Stimulated activated CD8-positive, alpha-beta memory T cell treated with anti-CD3 and anti-CD28 coated beads, Interleukin-4, amount 100 ng/mL, for 1 hour (primary cell): ENCODE data around the gene TAF1B.

ENCODE experiments used
- DNase-seq, 2 donors: peaks; one replicate each; pipeline ENCODE4 v3.0.0-alpha.2; 2020; ENCODE audit warnings: low read depth in 2 of 2, low spot score in 1 of 2

TAF1B gene

DNA sequence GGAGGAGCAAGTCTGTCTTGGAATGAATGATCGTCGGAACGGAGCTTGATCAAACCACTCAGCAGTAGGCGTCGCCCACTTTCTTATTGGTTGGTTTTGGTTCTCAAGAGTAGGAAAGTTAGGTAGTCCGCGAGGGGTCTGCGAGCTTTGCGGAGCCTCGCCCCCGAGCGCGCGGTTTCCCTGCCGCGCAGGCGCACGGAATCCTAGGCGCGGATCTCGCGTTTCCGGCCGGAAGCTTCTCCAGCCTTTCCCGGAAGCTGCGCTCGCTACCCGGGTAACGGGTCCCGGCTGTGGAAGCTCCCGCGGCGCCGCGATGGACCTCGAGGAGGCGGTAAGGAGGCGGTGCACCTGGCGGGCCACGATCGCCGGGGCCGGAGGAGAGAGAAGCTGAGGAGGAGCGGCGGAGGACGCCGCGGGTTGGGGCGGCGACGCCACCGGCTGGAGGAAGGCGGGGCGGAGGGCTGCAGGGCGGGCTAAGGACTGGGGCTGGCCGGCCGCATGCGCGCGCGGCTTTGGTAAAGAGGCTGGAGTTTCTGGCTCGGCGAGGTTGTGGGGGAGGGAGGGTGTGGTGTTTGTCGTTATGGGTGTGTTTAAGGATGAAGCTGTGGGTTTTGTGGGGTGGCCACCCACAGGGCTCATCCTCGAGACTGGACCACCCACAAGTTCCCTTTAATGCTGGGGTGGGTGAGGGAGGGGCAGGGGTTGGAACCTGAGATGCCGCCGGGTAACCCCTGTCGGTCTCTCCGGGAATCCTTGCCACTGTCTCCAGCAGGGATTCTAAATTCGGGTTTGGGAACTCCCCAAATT, at the start of gene TAF1B:
TAF1B (plus strand) TSS at position 246 of the 807 bp plus-strand sequence; CDS start at position 314, 68 bp downstream.
- peak; percentile 56 to 65 for DNase-seq

DNA sequence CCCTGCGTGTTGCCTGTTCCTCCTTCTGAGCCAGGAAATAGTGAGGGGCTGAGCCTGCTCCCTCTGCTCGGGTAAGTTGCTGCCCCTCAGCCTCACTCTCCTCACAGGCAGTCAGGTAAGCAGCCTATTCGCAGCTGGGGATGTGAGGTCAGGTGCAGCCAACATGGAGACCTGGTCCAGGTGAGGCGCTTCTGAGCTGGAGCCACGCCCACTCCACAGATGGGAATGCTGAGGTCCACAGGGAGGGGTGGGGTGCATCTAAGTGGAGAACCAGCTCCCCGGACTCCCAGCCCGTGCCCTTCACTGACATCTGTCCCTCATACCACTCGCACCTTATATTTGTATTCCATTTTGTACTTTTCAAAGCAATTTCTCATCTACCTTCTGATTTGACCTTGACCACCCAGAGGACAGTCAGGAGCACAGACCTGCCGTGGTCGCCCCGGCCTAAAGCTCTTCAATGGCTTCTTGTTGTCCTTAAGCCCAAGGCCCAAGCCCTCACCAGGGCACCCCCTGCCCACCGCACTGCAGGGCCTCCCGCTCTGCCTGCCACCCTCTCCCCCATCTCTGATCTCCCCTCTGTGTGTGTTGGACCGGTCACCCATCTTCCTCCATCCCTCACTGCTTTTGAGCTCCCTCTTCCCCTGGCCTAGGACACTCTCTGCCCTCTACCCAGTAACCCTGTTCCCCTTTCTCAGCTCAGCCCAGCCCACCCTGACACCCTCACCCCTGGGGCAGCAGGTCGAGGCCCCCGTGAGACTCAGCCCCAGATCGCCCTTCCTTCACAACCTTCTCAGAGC, 49.2 kb upstream of the TAF1B start:
- DNase-seq: no peak

DNA sequence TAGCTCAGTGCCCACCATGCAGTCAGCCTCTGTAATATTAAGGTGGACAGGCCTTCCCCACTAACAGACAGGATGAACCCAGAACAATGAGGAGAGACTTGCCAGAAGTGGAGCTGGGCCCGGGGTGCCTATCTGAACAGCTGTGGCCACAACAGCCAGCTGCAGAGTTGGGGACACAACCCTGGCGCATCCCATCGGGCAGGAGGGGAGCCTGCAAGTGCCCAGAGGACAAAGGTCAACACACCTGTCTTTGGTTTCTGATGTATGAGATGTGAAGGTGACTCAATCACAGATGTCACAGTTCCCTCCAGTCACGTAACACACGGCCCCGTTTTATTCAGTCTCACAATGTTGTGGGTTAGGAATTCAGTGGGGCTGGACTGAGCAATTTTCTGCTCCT, 48.2 kb upstream of the TAF1B start:
- DNase-seq: no peak

DNA sequence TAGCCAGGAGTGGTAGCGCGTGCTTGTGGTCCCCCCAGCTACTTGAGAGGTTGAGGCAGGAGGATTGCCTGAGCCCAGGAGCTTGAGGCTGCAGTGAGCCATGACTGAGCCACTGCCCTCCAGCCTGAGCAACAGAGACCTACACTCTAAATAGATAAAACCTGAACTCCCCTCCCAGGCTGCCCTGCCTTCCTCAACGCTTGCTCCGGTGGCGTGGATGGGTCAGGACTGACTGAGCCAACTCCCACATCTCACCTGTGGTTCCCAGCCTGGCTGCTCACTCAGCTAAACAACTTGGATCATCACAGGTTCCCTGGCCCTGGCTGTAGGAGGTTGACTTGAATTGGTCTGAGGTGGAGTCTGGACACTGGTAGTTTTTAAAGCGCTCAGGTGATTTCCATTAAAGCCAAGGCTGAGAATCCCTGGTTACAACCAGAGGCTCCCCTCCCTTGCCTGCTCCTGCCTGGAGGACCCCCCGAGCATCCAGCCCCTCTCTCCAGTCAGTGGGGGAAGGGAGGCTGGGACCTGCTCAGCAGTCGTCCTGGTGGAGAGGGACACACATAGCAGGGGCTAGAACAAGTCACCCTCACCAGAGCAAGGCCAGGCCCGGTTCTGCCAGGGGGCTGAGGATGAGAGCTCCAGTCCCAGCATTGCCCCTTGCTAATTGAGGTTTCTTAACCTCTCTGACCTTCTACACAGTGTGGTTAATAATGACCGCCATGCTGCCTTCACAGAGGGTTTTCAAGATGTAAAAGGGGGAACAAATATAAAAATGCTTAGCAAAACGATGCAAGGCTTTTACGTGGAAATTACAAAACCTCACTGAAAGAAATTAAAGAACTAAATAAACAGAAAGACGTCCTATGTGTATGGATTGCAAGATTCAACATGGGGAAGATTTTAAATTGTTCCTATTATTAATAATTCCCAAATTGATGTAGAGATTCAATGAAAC, 46.9 kb upstream of the TAF1B start:
- DNase-seq: no peak

DNA sequence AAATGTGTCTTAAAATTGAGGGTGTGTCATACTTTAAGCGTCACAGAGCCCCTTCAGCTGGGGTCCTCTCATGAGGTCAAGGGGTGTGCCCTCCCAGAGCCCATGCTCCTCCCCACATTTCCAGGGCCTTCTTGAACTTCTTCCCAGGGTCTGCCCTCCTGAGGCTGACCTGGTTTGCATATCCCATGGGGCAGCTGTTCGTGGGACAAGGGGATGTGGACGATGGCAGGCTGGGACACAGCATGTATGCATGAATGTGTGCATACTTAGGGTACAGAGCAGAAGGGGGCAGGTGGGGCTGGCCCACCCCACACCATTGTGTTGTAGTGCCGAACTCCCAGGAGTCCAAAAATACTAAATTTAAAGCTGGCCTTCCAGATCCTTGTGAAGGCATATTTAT, 46.2 kb upstream of the TAF1B start:
- no peak for DNase-seq

DNA sequence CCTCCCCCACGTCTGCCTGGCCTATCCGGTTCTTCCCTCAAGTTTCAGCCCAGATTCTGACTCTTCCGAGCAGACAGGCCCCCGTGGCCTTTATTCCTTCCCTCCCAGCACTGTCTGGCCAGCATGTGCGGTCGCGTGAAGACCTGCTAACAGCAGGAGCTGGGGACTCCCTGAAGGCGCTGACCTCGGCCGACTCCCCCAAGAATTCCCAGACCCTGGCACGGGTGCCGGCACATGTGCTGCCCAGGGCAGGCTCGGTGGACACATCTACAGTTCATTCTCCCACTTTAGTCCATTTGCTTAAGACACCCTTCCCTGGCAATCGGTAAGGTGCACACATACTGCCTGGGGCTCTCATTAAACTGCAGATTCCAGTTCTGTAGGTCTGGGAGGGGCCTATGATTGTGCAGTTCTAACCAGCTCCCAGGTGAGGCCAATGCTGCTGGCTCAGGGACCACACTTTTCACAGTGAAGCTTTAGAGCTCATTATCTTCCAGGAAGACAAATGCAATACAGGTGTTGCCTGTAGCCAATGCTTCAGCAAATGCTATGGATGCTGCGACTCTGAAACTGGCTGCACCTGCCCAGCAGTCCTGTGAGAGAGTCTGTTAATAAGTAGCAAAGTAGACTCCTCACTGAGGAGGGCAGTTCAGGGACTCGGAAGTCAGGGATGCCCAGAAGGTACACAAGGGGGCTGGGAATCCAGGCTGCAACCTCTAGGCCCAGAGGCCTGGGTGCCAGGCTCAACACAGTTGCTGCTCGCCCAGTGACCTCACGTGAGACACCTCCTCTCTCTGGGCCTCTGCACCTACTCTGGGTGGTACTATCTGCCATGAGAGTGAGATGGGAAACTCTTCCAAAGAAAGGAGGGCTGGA, 45.4 kb upstream of the TAF1B start:
- DNase-seq: no peak

DNA sequence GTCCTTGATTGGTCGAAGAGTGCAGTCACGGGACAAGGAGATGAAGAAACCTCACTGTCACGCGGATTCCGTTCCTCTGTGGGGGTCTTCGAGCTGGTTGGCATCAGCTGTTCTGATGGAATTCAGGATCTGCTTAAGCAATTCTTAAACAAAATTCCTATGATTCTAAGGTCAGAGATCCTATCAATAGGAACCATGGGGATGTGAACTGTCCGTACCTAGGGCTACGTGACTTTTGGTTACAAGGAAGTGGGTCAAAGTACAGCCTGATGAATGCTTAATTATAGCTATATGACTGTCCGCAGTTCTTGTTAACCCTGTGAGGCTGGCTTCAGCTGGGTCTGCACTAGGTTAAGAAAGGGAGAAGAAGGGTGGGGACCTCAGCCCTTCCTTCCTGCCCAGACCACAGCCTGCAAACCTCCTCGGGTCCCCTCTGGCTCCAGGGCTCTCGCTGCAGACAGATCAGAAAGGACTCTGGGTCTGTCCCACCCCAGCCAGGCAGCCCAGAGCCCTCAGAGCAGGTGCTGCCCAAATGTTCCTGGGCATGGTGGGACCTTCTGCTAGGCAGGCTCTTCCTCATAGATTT, 44.2 kb upstream of the TAF1B start:
- no peak for DNase-seq

DNA sequence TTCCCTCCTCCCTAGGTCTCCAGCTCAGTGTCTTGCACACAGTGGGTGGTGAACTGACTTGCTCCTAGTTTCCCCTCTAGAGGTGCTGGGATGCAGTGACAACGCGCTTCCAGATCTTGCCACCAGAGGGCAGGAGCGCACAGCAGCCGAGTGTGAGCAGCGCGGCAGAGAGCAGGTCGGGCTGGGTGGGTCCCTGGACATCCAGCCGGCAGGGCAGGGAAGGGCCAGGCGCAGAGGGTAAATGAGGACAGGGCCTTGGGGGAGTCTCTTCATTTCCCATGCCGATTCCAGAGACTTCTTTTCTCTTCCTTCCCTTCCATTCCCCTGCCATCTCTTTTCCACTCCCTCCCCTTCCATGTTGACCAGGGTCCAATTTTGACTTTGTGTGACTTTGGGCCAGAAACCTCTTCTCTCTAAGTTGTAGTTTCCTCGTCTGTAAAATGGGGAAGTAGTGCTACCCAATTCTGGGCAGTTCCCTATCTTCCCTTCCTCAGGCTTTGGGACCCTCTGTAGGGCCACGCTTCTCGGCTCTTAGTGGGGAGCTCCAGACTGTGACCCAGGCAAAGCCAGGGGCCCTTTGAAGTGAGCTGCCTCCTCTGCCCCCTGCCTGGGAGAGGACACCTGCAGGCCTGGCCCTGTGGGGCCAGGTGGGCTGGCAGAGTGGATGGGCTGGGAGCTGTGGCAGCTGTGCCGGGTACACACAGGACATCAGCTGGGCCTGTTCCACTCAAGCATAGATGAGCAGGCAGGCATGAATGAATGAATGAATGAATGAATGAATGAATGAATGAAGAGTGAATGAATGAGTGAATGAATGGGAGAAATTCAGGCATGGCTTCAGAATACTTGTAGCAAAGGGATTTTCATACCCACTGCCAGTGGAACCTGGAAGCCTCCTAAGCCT, 43.3 kb upstream of the TAF1B start:
- DNase-seq: peak; percentile 70 to 71

DNA sequence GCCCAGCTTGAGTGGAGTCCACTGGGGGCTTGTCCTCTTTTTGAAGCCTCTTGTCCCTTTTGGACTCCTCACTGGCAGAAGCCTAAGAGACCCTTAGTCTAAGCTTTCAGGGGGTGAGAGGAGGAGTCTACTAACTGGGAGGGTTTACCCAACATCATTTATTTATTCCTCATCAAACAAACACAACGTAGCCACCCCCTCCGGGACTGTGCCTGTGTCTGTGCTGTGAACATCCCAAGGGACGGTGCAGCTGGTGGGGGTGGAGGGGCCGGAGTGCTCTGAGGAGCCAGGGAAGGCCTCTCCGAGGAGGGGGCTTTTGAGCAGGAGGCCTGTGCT, 42.7 kb upstream of the TAF1B start:
- no peak for DNase-seq

DNA sequence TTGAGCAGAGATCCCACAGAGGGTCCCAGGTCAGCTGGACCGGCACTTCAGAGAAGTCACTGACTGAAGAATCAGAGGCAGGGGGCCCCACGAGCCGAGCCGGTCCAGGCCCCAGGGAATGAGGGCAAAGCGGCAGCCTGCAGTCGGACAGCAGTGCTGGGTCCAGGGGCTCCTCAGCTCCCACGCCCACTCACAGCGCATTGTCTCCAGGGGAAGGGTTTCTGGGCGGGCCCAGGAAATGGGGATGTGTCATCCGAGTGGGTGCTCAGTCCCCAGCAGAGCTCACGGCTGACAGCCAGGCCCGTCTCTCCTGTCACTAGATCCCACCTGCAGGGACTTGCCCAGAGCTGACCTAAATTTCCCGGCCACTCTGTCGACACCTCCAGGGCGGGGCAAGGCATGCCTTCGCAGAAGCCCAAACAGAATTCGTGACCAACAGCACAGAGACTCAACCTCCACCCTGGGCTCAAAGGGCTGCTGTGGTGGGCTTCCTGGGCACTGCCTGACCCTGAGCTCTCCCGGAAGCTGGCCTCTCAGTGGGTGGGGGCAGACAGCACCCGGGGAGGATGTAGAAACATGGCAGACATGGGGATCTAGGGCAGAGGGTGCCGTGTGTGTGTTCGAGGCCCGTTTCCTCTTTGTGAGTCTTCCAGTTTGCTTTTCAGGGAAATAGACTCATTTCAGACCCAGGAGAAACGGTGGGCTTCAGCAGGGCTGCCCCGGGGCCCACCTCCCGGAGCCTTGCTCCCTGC, 42.1 kb upstream of the TAF1B start:
- DNase-seq: no peak

DNA sequence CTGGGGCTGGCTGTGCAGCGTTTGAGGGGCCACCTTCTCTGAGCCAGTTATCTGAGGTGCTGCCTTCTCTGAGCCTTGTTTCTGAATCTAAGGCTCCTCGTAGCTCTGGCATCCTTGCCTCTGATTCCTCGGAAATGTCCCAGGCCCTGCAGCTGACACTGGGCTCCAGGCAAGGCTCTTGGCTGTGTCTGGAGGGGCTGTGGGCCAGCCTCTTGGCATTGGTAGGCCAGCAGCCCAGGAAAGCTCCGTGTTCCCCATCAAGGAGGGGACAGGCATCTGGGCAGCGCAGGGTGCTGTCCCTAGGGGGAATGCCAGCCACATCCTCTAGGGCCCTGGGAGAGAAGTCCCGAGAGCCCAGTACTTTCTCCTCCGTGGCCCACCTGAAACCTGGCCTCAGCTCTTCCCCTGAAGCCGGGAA, 40.7 kb upstream of the TAF1B start:
- no peak for DNase-seq

DNA sequence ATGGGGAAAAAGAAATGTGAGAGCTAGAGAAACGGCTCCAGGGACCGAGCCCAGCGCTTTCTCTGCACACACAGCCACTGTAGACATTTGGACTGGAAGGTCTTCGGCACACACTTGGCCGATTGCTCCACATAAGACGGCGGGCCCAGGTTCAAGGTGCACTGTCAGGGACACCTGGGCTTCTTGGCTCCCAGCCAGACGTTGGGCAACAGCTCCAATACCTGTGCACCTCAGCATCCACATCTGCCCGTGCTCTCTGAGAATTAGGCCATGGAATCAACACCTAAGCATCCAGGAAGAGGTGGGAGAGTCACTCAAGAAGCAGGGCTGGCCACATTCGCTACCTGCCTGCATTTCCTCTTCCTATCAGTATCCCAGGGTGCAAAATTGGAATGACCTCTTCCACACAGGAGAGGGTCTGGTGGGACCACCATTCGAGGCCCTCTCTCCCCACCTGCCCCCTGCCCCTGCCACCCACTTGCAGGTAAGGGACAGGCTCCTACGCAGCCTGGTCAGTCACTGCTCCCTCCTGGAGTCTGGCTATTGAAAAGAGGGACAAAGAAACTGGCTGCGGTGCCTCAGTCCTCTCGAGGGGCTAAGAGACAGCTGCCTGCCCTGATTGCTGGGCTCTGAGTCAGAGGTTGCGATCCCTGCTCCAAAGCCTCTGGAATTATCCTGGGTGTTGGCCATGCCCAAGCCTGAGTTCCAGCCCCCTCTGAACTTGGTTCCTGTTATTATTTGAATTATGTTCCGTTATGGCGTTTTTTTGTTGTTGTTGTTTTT, 40.1 kb upstream of the TAF1B start:
- DNase-seq: no peak

DNA sequence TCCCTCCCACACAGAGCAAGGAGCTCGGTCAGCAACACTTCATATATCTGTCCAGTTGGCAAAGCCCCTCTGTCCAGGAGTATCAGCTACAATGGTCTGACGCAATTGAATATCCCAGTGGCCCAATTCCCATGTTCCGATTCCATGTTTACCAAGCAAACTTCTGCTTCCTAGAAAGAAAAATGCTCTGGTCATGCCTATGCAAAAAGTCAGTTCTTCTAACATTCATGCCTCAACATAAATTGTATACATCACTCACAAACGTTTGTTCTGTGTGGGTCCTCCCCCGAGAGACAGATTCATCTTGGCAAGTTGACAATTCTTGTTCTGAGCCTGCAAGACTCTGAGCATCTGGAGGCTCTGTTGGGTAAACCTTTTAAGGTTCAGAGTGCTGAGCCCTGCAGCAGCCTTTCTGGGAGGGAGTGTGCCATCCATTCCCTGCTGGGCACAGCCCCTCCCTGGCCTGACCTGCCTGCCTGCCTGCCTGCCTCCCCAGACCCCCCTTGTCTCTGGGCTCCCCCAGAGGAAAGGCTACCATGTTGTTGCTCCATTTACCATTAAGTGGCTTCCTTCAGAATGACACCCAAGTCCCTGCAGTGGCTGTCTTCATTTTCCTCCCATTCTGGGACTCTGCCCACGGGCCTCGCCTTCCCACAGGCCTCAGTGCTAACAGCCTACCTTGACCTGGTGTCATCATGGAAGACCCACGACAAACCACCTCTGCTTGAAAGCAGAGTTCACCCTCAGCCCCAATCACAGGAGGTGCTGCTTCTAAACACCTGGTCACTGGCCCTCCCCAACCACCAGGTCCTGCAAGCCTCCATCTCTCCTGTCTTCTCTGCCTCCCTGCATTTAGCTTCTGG, 37.6 kb upstream of the TAF1B start:
- DNase-seq: no peak

DNA sequence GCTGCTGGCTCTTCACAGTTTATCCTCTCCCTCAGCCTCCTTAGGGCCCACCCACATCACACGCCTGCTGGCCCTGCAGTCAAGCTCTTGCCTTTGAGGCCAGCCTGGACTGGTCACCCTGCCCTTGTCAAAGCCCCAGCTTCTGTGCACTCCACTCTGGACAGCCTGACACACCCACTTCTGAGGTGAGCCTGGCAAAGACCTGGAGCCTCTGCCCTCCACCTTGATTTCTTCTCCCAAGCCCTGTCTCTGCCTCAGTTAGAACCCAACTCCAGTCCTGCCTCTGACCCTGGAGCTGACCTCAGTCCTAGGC, 37.0 kb upstream of the TAF1B start:
- no peak for DNase-seq

DNA sequence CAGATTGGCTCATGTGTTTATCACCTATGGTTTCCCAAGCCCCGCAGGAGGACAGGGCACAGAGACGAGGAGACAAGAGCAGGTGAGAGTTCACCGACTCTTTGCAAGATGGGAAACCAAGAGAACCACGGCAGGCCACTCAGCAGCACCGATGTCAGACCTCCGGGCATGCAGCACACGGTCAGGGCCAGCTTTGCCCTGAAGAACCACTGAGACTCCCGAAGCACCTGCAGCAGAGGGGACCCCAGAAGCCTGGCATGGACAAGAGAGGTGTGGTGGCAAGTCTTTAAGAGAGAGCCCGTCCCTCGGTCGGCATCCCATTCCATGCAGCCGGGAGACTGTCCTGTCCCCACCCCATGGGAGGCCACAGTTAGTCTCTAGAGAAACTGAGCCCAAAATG, 36.6 kb upstream of the TAF1B start:
- DNase-seq: no peak

DNA sequence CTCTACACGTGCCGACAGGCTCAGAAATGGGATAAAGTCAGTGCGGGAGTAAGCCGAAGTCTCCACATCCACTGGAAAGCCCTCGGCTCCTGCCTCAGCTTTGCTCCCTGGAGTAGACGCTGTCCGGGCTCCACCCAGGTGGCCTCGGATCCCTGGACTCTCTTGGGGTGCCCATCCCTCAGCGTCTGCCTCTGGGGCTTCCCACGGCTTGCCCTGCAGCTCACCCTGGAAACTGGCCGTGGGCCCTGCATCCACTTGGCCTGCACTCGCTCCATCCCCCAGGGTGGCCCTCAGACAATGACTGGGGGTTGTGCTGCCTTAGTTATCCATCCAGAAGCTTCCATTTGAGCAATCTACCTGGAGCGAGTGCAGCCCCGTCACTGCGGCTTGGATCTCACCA, 36.2 kb upstream of the TAF1B start:
- DNase-seq: no peak
